AML-193 (cell line): ENCODE data around the gene RENBP.

ENCODE experiments used
- DNase-seq, 2 experiments: peaks; one replicate each; lab custom pipeline; 2025; lab: John Stamatoyannopoulos, UW

The RENBP gene

DNA sequence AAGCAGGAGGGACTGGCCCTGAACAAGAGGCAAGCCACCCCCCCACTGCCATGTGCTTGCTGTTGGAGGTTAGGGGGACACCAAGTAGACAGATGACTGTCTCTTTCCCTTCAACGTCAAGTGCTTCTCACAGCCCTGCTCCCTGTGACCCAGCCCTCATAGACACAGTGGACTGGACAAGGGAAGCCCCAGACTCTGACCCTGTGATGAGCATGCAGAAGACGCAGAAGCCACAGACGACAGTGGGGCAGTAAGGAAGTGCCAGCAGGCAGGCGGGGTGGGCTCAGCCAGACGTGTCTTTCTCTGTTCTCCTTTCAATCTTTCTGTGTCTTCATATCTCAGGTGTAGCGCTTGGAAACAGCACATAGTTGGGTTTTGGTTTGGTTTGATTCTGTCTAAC is 56.1 kb downstream of the RENBP start:
- DNase-seq: no peak

DNA sequence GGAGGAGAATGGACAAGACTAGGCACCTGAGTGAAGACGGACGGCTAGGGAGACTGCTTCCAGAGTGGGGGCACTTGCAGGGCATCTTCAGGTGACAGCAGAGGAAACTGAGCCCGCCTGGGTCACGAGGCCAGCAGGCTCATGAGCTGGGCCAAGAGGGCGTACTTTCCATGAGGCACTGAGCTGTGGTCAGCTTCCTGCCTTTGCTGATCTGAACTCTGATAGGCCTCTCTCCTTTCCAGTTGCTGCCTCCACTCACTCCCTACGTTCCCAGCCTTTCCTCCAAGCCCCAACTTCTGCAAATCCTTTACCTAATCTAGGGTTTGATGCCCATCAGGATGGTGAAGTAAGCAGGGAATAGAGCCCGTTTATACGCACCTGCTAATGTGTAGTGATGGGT is 57.1 kb downstream of the RENBP start:
- DNase-seq: no peak

DNA sequence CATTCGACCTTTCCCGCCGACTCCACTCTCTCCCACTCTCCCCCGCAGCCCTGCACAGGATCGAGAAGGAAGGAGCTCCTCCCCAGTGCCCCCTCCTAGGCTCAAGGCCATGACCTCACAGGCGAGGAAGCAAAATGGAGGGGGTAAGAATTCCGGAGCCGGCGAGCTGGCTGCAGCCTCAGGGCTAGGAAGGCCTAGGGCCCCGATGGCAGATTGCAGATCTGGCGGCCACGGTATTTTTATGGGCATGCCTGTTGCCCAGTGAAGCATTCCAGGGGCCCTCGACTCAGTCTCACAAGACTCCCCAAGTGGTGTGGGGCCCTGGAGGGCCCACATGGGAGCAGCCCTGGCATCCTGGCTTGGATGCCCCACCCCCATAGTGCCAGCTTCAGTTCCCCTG is 57.5 kb downstream of the RENBP start:
- DNase-seq: no peak

DNA sequence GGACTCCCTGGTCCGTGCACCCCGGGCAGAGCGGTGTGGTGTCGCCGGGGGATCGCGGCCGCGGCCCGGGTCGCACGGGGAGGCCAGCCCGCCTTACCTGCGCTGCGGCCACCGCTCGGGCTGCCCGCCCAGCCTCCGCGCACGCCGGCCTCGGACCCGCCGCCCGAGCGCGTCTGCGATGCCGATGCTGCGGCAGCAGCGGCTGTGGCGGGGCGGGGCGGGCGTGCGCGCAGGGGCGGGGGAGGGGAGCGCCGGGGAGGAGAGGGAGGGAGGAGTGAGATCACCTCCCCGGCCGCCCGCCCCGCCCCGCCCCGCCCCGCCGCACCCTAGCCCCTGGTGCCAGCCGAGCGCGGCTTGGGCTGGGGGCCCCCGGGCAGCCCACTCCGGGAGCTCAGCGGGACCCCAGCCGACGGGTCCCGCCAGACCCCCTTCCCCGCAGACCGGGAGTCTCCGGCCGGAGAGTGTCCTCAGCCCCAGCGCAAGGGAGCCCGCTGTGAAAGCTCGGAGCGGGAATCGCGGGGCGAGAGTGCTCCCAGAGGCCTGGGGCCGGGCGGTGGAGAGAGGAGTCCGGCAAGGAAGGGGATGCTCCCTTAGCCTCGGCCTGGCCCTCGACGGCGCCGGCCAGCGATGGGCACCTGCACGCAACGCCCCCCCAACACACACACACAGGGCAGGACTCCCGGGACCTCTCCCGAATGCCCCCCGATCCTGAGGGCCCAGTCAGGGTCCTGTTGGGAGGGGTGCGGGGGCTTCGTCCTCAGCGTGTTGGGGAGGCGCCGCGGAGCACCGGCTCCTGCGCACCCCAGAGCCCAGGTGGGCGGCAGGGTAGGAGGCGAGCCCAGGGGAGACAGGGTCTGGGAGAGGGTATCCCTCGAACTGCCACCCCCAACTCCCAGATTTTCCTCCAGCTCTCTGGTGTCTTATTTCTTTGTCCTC is 58.2 kb downstream of the RENBP start, which contains the start of gene L1CAM:
Gene L1CAM (minus strand): TSS at position 206 of the 936 bp plus-strand sequence. CDS start 10,337 bp downstream, outside the sequence.
- no peak for DNase-seq
